ENCODE data around the gene MEGF6. TPM values are rescaled to one million over a fixed set of nuclear protein-coding genes. Genes with fewer than 3 reads are reported as not detected.

The MEGF6 gene
- total RNA-seq, 2 experiments from 2014 or later, result 2.0 to 2.5 TPM

DNA sequence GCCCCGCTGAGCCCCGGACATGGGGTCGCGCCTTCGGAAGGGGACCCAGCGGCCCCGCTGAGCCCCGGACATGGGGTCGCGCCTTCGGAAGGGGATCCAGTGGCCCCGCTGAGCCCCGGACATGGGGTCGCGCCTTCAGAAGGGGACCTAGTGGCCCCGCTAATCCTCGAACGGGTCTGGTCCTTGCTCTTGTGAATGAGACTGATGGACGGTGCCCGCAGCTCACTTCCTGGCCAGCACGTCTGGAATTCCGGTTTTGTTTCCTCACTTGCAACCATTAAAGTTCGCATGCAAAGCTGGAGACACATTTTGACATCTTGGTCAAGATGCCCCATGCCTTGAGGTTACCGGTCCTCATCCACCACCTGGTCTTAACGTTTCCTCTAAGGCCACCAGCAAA is 33.0 kb upstream of the MEGF6 start:
- TF ChIP-seq, protein P1, sequence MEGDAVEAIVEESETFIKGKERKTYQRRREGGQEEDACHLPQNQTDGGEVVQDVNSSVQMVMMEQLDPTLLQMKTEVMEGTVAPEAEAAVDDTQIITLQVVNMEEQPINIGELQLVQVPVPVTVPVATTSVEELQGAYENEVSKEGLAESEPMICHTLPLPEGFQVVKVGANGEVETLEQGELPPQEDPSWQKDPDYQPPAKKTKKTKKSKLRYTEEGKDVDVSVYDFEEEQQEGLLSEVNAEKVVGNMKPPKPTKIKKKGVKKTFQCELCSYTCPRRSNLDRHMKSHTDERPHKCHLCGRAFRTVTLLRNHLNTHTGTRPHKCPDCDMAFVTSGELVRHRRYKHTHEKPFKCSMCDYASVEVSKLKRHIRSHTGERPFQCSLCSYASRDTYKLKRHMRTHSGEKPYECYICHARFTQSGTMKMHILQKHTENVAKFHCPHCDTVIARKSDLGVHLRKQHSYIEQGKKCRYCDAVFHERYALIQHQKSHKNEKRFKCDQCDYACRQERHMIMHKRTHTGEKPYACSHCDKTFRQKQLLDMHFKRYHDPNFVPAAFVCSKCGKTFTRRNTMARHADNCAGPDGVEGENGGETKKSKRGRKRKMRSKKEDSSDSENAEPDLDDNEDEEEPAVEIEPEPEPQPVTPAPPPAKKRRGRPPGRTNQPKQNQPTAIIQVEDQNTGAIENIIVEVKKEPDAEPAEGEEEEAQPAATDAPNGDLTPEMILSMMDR (IDR thresholded peaks at IDR 0.05), result no peak
- intact Hi-C loops (cut with micrococcal nuclease), result no loop called here
- POLR2A ChIA-PET, result no interaction called here
- no peak overlapping the region for H3K27ac Mint-ChIP-seq
- peaks cover 11% of the 10 kb centered on the region for H3K36me3 Mint-ChIP-seq (ENCODE audit: low read depth)
- no peaks in the 10 kb centered on the region for H3K27me3 Mint-ChIP-seq
- CTCF ChIA-PET, result no interaction called here
- DNase-seq (no peak), ATAC-seq (no peak)
- H3K4me3 Mint-ChIP-seq, result no peak overlapping the region
- H3K9me3 Mint-ChIP-seq, result no peaks in the 10 kb centered on the region
- H3K4me1 Mint-ChIP-seq (ENCODE audit: low read depth), result peaks cover 16% of the 10 kb centered on the region

DNA sequence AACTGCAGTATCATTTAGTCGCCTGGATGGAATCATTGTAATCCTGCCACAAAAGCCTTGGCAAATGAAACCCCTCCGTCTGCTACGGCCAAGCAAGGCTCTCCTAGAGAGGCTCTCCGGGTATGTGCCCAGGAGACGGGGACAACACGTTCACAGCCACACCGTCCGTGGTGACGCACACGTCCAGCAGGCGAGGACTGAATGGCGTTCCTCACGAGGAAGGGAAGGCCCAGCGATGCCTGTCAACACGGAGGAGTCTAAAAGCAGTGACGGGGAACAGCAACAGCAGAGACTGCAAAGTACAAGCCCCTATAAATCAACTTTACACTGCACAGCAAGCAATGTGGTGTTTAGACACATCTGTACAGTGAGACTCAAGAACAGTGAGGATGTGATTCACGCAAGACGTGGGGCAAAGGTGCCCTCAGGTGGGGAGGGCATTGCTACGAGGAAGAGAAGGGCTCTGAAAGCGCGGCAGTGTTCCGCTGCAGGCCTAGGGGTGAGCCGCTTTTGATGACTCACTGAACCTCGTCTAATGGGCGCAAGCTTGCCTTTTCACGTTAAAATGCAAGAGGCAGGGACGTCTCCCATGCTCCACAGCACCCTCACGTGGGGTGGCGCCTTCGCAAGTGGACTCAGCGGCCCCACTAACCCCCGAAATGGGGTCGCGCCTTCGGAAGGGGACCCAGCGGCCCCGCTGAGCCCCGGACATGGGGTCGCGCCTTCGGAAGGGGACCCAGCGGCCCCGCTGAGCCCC is 31.8 kb upstream of the MEGF6 start:
- no peak for DNase-seq
- ATAC-seq, result no peak
- Mint-ChIP-seq H3K36me3 (ENCODE audit: low read depth) (peaks cover 9% of the 10 kb centered on the region), H3K27me3 (no peaks in the 10 kb centered on the region), H3K4me3 (no peak overlapping the region), H3K27ac (no peak overlapping the region), H3K9me3 (no peaks in the 10 kb centered on the region), H3K4me1 (ENCODE audit: low read depth) (peaks cover 4% of the 10 kb centered on the region)
- intact Hi-C loops (cut with micrococcal nuclease), result no loop called here
- ChIA-PET POLR2A (no interaction called here), CTCF (no interaction called here)
- TF ChIP-seq, protein P1 (IDR thresholded peaks at IDR 0.05), result no peak

DNA sequence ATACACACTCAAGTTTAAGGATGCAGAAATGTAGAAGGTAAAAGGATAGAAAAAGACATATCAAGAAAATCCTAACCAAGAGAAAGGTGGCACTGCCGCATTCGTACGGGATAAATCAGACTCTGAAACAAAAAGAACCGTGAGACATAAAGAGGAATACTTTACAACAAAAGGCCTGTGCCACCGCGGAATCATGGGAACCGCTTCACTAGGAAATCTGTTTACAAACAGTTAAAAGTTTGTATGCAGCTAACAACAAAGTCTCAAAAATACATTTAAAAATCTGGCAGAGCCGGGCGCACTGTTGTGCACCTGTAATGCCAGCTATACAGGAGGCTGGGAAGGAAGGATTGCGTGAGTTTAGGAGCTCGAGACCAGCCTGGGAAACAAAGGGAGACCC is 30.5 kb upstream of the MEGF6 start:
- Mint-ChIP-seq H3K9me3 (no peaks in the 10 kb centered on the region), H3K36me3 (ENCODE audit: low read depth) (peaks cover 9% of the 10 kb centered on the region), H3K27me3 (no peaks in the 10 kb centered on the region), H3K27ac (no peak overlapping the region), H3K4me3 (no peak overlapping the region), H3K4me1 (ENCODE audit: low read depth) (no peaks in the 10 kb centered on the region)
- TF ChIP-seq, protein P1 (IDR thresholded peaks at IDR 0.05), result no peak
- DNase-seq (no peak), ATAC-seq (no peak)
- ChIA-PET POLR2A (interaction anchor here (1.1 kb wide), 1 partner anchor 12 kb away, joined by 3 read pairs; no protein-coding TSS in a partner anchor), CTCF (no interaction called here)
- intact Hi-C loops (cut with micrococcal nuclease), result no loop called here

DNA sequence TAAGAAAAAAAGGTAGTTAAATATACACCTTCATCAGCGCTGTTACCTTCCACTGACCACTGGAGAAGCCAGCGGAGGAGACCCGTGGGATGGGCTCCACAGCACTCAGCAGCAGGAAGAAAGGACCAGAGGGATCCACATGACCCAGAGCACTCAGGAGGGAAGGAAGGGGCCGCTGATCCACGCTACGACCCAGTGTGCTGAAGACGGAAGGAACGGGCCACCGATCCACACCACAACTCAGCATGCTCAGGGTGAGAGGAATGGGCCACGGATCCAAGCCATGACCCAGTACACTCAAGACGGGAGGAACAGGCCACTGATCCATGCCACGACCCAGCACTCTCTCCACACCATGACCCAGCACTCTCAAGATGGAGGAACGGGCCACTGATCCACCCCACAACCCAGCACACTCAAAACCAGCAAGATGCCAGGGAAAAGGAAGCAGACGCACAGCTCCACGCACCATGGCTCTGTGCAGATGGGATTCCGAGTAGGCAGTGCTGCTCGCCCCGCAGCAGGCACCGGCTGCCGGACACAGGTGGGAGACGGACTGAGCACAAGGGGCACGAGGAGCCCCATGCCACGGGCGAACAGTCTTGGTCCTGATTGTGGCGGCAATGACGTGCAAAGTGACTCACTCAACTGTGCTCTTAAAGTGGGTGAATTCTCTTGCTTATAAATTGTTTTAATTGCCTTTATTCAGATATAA is 29.9 kb upstream of the MEGF6 start:
- intact Hi-C loops (cut with micrococcal nuclease), result no loop called here
- no peaks in the 10 kb centered on the region for H3K27me3 Mint-ChIP-seq
- TF ChIP-seq, protein P1 (IDR thresholded peaks at IDR 0.05), result no peak
- peaks cover 11% of the 10 kb centered on the region for H3K36me3 Mint-ChIP-seq (ENCODE audit: low read depth)
- H3K4me3 Mint-ChIP-seq, result no peak overlapping the region
- ATAC-seq (no peak), DNase-seq (no peak)
- no peaks in the 10 kb centered on the region for H3K9me3 Mint-ChIP-seq
- no peaks in the 10 kb centered on the region for H3K4me1 Mint-ChIP-seq (ENCODE audit: low read depth)
- no peak overlapping the region for H3K27ac Mint-ChIP-seq
- POLR2A ChIA-PET, result interaction anchor here (1.1 kb wide), 1 partner anchor 11 kb away, joined by 3 read pairs; no protein-coding TSS in a partner anchor
- CTCF ChIA-PET, result no interaction called here

All from activated CD8-positive, alpha-beta T cell treated with anti-CD3 and anti-CD28 coated beads for 36 hours (primary cell).